PC-9 (cell line): ENCODE data around the gene CLTCL1. TPM values are rescaled to one million over a fixed set of nuclear protein-coding genes. Genes with fewer than 3 reads are reported as not detected.

Experiments
- BruUV-seq: library from RNA; stranded (reverse); fragments of 400-500 nt; replicated peaks from 2 replicates; lab custom pipeline; 2021; lab: Mats Ljungman, UMichigan
- CTCF ChIA-PET: fragments of 300-600 bp; sonication (Branson Sonifier 250); formaldehyde crosslinking; loops from one replicate; lab custom pipeline; 2022; ENCODE audit warnings: antibody characterized with exemption; lab: Charles Lee
- POLR2A ChIA-PET: fragments of 300-600 bp; sonication (Branson Sonifier 250); formaldehyde crosslinking; loops from one replicate; lab custom pipeline; 2022; ENCODE audit warnings: antibody characterized with exemption; ENCODE audit not compliant: unreplicated experiment; lab: Charles Lee
- DNase-seq, 2 experiments: peaks; one replicate each; pipeline versions ENCODE4 v3.0.0 to v3.0.0-alpha.2; 2015 to 2022; ENCODE audit warnings: mixed read lengths in 1 of 2
- H2AFZ ChIP-seq: fragments of 200-600 bp; sonication (generic); 2 replicates; pipeline ENCODE4 v1.8.1; 2017; ENCODE audit warnings: antibody characterized with exemption
- H3F3A ChIP-seq: fragments of 200-600 bp; sonication (generic); 2 replicates; pipeline ENCODE4 v1.8.1; 2017; ENCODE audit warnings: antibody characterized with exemption, mild to moderate bottlenecking, low read depth; ENCODE audit not compliant: insufficient read depth
- H3K27ac ChIP-seq: fragments of 200-600 bp; sonication (generic); 2 replicates; pipeline ENCODE4 v1.6.1; 2016; ENCODE audit warnings: mixed run types
- H3K27me3 ChIP-seq: fragments of 200-600 bp; sonication (generic); 2 replicates; pipeline ENCODE4 v1.6.1; 2016; ENCODE audit warnings: low read depth, mixed run types; ENCODE audit not compliant: insufficient read depth
- H3K36me3 ChIP-seq: fragments of 200-600 bp; sonication (generic); 2 replicates; pipeline ENCODE4 v1.6.1; 2016; ENCODE audit warnings: low read depth, mixed run types
- H3K4me1 ChIP-seq: fragments of 200-600 bp; sonication (generic); replicated peaks from 2 replicates; pipeline ENCODE4 v1.6.1; 2016; ENCODE audit warnings: mixed run types; ENCODE audit not compliant: insufficient read depth
- H3K4me2 ChIP-seq: fragments of 200-600 bp; sonication (generic); 2 replicates; pipeline ENCODE4 v1.6.1; 2017; ENCODE audit warnings: mixed run types
- H3K4me3 ChIP-seq: fragments of 200-600 bp; sonication (generic); 2 replicates; pipeline ENCODE4 v1.6.1; 2016; ENCODE audit warnings: mixed run types
- H3K79me2 ChIP-seq: fragments of 200-600 bp; sonication (generic); 2 replicates; pipeline ENCODE4 v1.6.1; 2017; ENCODE audit warnings: low read depth, mixed run types
- H3K9me2 ChIP-seq: fragments of 200-600 bp; sonication (generic); 2 replicates; pipeline ENCODE4 v1.8.1; 2017; ENCODE audit warnings: mild to moderate bottlenecking; ENCODE audit not compliant: insufficient read depth
- H3K9me3 ChIP-seq: fragments of 200-600 bp; sonication (generic); 2 replicates; pipeline ENCODE4 v1.8.1; 2016; ENCODE audit warnings: low read depth; ENCODE audit not compliant: insufficient read depth
- H4K20me1 ChIP-seq: fragments of 200-600 bp; sonication (generic); 2 replicates; pipeline ENCODE4 v1.8.1; 2017; ENCODE audit not compliant: insufficient read depth
- CTCF ChIP-seq: fragments of 200-600 bp; sonication (generic); conservative IDR thresholded peaks from 2 replicates; pipeline ENCODE4 v1.6.1; 2017; ENCODE audit warnings: mixed run types, antibody characterized with exemption, mild to moderate bottlenecking, moderate library complexity
- EZH2 ChIP-seq: fragments of 200-600 bp; sonication (generic); IDR thresholded peaks from 2 replicates; pipeline ENCODE4 v1.8.0; 2017; ENCODE audit warnings: antibody characterized with exemption, low read depth
- intact Hi-C: fragments of 100-400 bp; cut with micrococcal nuclease; formaldehyde crosslinking; loops from one replicate; pipeline ENCODE4 v1.10.0; 2022; ENCODE audit not compliant: unreplicated experiment
- total RNA-seq: library from RNA; stranded (reverse); gene quantifications from 2 replicates; pipeline ENCODE4 v1.2.3, GENCODE V29; 2021

The CLTCL1 gene
- total RNA-seq, 1 experiment from 2014 or later, result 7.2 TPM

GRCh38 chr22:19241593-19241906 lies 50.0 kb downstream of the CLTCL1 start:
- DNase-seq, result no peak
- ChIA-PET CTCF (no interaction called here), POLR2A (no interaction called here)
- Histone ChIP-seq H3K4me2 (no peak overlapping the region), H4K20me1 (no peaks in the 10 kb centered on the region), H3K9me2 (no peaks in the 10 kb centered on the region), H3K36me3 (no peaks in the 10 kb centered on the region), H3K9me3 (no peaks in the 10 kb centered on the region), H3K27ac (no peak overlapping the region), H2AFZ (no peak overlapping the region), H3K27me3 (no peaks in the 10 kb centered on the region), H3F3A (no peaks in the 10 kb centered on the region), H3K4me3 (no peak overlapping the region), H3K4me1 (no peaks in the 10 kb centered on the region), H3K79me2 (no peaks in the 10 kb centered on the region)
- no TSS peak for BruUV-seq
- TF ChIP-seq EZH2 (no peak), CTCF (no peak)
- intact Hi-C loops, result no loop called here

GRCh38 chr22:19240813-19241592 lies 50.5 kb downstream of the CLTCL1 start:
- CTCF ChIA-PET, result no interaction called here
- BruUV-seq, result no TSS peak
- H3K4me1 ChIP-seq, result no peaks in the 10 kb centered on the region
- H3K27ac ChIP-seq, result no peak overlapping the region
- H3K4me2 ChIP-seq, result no peak overlapping the region
- intact Hi-C loops, result no loop called here
- no peaks in the 10 kb centered on the region for H3F3A ChIP-seq
- DNase-seq, result no peak
- H2AFZ ChIP-seq, result no peak overlapping the region
- no peaks in the 10 kb centered on the region for H4K20me1 ChIP-seq
- no peak overlapping the region for H3K4me3 ChIP-seq
- no peak for TF ChIP-seq CTCF
- TF ChIP-seq EZH2, result no peak
- H3K36me3 ChIP-seq, result no peaks in the 10 kb centered on the region
- POLR2A ChIA-PET, result no interaction called here
- H3K79me2 ChIP-seq, result no peaks in the 10 kb centered on the region
- no peaks in the 10 kb centered on the region for H3K9me3 ChIP-seq
- no peaks in the 10 kb centered on the region for H3K9me2 ChIP-seq
- no peaks in the 10 kb centered on the region for H3K27me3 ChIP-seq

GRCh38 chr22:19239464-19239863 lies 52.1 kb downstream of the CLTCL1 start:
- no peaks in the 10 kb centered on the region for H4K20me1 ChIP-seq
- H3K4me2 ChIP-seq, result no peak overlapping the region
- ChIA-PET CTCF (interaction anchor here (0.6 kb wide), 1 partner anchor 525 kb away, joined by 3 read pairs; no protein-coding TSS in a partner anchor), POLR2A (no interaction called here)
- H3K9me2 ChIP-seq, result no peaks in the 10 kb centered on the region
- H3K27ac ChIP-seq, result no peak overlapping the region
- intact Hi-C loops, result no loop called here
- no peaks in the 10 kb centered on the region for H3K36me3 ChIP-seq
- TF ChIP-seq CTCF, result no peak
- no peak for TF ChIP-seq EZH2
- H3K27me3 ChIP-seq, result no peaks in the 10 kb centered on the region
- H3K79me2 ChIP-seq, result no peaks in the 10 kb centered on the region
- no peak overlapping the region for H3K4me3 ChIP-seq
- no peak for DNase-seq
- no peaks in the 10 kb centered on the region for H3K9me3 ChIP-seq
- H3F3A ChIP-seq, result no peaks in the 10 kb centered on the region
- no peaks in the 10 kb centered on the region for H3K4me1 ChIP-seq
- no peak overlapping the region for H2AFZ ChIP-seq
- BruUV-seq, result no TSS peak
